ENCODE results near the gene LCN2. TPM values are rescaled to one million over a fixed set of nuclear protein-coding genes. Genes with fewer than 3 reads are reported as not detected.
A peak's percentile ranks its signal among the peaks of the same experiment; 100 is the strongest.

Gene LCN2
- total RNA-seq, 2 experiments from 2014 or later = not detected

GRCh38 chr9:128114326-128115186 lies 34.7 kb upstream of the LCN2 start:
- DNase-seq (no peak), ATAC-seq (ENCODE audit: poor library complexity) (no peak)
- Mint-ChIP-seq H3K27me3 (no peaks in the 10 kb centered on the region), H3K4me1 (ENCODE audit: low read depth) (peaks cover 8% of the 10 kb centered on the region), H3K9me3 (no peaks in the 10 kb centered on the region), H3K4me3 (no peak overlapping the region), H3K27ac (no peak overlapping the region), H3K36me3 (ENCODE audit: low read depth) (peaks cover 28% of the 10 kb centered on the region)
- Histone ChIP-seq H3K27me3 (ENCODE audit: control insufficient read depth in 1 of 2, insufficient read depth in 2 of 2, low read length in 2 of 2) (no peaks in the 10 kb centered on the region), H3K9me3 (ENCODE audit: control insufficient read depth in 1 of 2, insufficient read depth in 1 of 2, low read length in 2 of 2) (peaks cover 0 to 5% of the 10 kb centered on the region in 2 experiments), H3K4me1 (ENCODE audit: insufficient read depth, low read length) (peaks cover 15% of the 10 kb centered on the region), H3K27ac (ENCODE audit: low read depth in 1 of 2, low read length in 2 of 2) (no peak overlapping the region), H3K36me3 (ENCODE audit: insufficient read depth, low read length) (peaks cover 13% of the 10 kb centered on the region), H3K4me3 (ENCODE audit: low read length) (no peak overlapping the region)
- intact Hi-C loops (cut with DNase I, micrococcal nuclease) = loop anchor here (5.0 to 10.0 kb wide), 4 partner anchors 77 to 177 kb away; partner anchors contain the start of gene DPM2 (in 1 of the 2)
- no peak for TF ChIP-seq CTCF (IDR thresholded peaks at IDR 0.05)
- CTCF ChIA-PET = no interaction called here
- POLR2A ChIA-PET = interaction anchor here (0.9 to 1.2 kb wide), 2 partner anchors 42 to 138 kb away, joined by 3 to 4 read pairs; no protein-coding TSS in a partner anchor

DNA sequence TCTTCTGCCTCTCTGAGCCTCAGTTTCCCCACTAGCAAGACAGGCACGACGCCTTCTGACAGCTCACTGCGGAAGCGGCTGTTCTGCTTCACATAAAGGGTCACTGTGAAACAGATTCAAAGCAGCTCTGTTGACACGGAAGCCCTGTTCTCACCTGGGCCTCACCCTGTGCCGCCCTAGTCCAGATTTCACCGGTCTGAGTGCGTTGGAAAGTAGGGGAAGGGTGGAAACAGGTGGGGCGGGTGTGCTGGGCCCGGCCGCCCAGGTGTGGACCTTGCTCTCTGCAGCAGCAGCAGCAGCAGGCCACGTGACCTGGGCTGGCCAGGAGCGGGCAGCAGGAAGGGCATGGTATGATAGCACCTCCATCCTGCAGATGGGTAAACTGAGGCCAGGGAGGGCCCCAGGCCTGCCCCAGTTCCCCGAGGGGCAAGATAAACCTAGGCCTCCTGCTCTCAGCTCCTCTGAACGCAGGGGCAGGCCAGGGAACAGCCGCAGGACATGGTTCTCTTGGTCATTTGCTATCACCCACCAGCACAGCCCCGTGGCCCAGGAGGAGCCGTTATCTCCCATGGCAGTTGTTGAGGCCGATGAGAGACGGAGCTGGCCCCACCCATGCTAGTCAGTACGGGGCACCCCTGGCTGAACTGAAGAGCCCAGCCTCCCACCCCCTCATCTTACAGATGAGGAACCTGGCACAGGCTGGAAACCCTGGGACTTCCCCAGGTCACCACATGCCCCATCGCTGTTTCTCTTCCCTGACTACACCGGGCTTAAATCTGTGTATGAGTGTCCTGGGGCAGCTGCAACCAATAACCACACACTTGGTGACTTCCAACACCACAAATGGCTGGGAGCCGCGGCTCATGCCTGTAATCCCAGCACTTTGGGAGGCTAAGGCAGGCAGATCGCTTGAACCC lies 33.8 kb upstream of the LCN2 start:
- DNase-seq (peak in 2 of 14 experiments; percentile 55 to 69), ATAC-seq (ENCODE audit: poor library complexity) (no peak)
- no peak for TF ChIP-seq CTCF (IDR thresholded peaks at IDR 0.05)
- Histone ChIP-seq H3K36me3 (ENCODE audit: insufficient read depth, low read length) (peaks cover 13% of the 10 kb centered on the region), H3K9me3 (ENCODE audit: control insufficient read depth in 1 of 2, insufficient read depth in 1 of 2, low read length in 2 of 2) (peaks cover 0 to 5% of the 10 kb centered on the region in 2 experiments), H3K4me1 (ENCODE audit: insufficient read depth, low read length) (peaks cover 15% of the 10 kb centered on the region), H3K4me3 (ENCODE audit: low read length) (no peak overlapping the region), H3K27ac (ENCODE audit: low read depth in 1 of 2, low read length in 2 of 2) (no peak overlapping the region), H3K27me3 (ENCODE audit: control insufficient read depth in 1 of 2, insufficient read depth in 2 of 2, low read length in 2 of 2) (no peaks in the 10 kb centered on the region)
- no peaks in the 10 kb centered on the region for H3K9me3 Mint-ChIP-seq
- H3K4me1 Mint-ChIP-seq (ENCODE audit: low read depth) = peaks cover 6% of the 10 kb centered on the region
- POLR2A ChIA-PET = interaction anchor here (0.9 to 1.2 kb wide), 2 partner anchors 43 to 139 kb away, joined by 3 to 4 read pairs; no protein-coding TSS in a partner anchor
- no peak overlapping the region for H3K4me3 Mint-ChIP-seq
- H3K27me3 Mint-ChIP-seq = no peaks in the 10 kb centered on the region
- intact Hi-C loops (cut with DNase I, micrococcal nuclease) = loop anchor here (2.0 to 10.0 kb wide), 5 partner anchors 59 to 178 kb away; partner anchors contain the start of gene DPM2 (in 1 of the 2)
- H3K36me3 Mint-ChIP-seq (ENCODE audit: low read depth) = peaks cover 22% of the 10 kb centered on the region
- H3K27ac Mint-ChIP-seq = no peak overlapping the region
- CTCF ChIA-PET = interaction anchor here (1.0 kb wide), 1 partner anchor 13 kb away, joined by 3 read pairs; no protein-coding TSS in a partner anchor
